GM12801 (cell line): ENCODE results near the gene WDFY4.

ENCODE experiments used
- TF ChIP-seq, protein P1 (sequence below): IDR thresholded peaks from one replicate; pipeline ENCODE4 v1.5.1; 2011; ENCODE audit warnings: control low read depth; ENCODE audit not compliant: insufficient read length; ENCODE audit errors: extremely low read depth

WDFY4 gene

DNA sequence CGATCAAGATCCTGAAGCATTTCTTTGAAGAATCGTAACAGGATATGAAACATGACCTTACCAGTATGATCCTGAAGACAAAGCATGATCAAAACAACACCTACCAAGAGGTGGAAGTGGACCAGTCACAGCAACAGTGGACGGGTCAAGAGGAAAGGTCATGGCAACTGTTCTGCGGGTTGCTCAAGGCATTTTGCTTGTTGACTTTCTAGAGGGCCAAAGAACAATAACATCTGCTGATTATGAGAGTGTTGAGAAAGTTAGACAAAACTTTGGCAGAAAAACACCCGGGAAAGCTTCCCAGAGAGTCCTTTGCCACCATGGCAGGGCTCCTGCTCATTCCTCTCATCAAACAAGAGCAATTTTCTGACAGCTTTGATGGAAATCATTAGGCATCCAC is 320.6 kb downstream of the WDFY4 start:
- TF ChIP-seq, protein P1, sequence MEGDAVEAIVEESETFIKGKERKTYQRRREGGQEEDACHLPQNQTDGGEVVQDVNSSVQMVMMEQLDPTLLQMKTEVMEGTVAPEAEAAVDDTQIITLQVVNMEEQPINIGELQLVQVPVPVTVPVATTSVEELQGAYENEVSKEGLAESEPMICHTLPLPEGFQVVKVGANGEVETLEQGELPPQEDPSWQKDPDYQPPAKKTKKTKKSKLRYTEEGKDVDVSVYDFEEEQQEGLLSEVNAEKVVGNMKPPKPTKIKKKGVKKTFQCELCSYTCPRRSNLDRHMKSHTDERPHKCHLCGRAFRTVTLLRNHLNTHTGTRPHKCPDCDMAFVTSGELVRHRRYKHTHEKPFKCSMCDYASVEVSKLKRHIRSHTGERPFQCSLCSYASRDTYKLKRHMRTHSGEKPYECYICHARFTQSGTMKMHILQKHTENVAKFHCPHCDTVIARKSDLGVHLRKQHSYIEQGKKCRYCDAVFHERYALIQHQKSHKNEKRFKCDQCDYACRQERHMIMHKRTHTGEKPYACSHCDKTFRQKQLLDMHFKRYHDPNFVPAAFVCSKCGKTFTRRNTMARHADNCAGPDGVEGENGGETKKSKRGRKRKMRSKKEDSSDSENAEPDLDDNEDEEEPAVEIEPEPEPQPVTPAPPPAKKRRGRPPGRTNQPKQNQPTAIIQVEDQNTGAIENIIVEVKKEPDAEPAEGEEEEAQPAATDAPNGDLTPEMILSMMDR = no peak

- TF ChIP-seq, protein P1 = no peak
Observed at GRCh38 chr10:49007129-49007528, 322.5 kb downstream of the WDFY4 start.

- TF ChIP-seq, protein P1 = no peak
Observed at GRCh38 chr10:49008091-49008490, 323.4 kb downstream of the WDFY4 start.

GRCh38 chr10:49008505-49009198 is 324.0 kb downstream of the WDFY4 start:
- TF ChIP-seq, protein P1 = no peak

GRCh38 chr10:49009199-49009979 is 324.7 kb downstream of the WDFY4 start:
- TF ChIP-seq, protein P1 = no peak

- TF ChIP-seq, protein P1 = no peak
Observed at GRCh38 chr10:49010295-49010694, 325.6 kb downstream of the WDFY4 start.

DNA sequence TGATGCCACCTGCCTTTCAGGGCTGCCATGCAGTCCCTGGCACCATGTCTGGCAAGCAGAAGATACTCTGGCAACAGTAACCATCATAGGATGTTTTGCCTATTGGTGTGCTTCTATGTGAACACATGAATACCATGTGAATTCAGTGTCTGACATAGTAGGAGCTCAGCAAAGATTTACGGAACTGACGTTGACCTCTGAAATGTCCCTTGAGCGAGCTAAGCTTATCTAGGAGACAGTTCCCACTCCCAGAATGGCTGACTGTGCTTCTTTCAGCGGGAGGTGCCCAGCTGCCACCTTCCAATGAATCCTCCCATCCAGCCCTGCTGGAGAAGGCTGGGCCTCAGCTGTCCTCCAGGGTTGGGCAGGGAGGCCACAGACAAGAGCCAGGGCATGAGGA is 326.2 kb downstream of the WDFY4 start:
- TF ChIP-seq, protein P1 = no peak
